ENCODE measurements around the gene IL27RA.
"Not testable (repeated sequence)": the region's sequence is repeated elsewhere in the genome, so short reads cannot be mapped to it uniquely, and the experiment has no call there.

Gene IL27RA

DNA sequence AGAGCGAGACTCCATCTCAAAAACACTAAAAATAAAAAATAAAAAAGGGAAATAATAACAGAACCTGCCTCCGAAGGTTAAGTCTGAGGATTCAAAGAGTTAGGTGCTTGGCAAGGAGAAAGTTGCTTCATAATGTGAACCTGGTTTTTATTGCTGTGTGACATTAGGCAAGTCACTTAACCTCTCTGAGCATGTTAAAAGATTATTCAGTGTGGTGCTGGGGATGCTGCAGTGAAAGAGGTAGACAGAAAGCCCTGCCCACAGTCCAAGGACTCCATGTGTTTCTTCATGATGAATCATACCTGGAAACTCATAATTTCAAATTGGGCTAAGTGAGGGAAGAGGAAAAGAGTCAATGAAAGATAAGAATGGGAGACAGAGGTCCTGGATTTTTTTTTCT is 2.4 kb downstream of the IL27RA start:
- no peak for DNase-seq

DNA sequence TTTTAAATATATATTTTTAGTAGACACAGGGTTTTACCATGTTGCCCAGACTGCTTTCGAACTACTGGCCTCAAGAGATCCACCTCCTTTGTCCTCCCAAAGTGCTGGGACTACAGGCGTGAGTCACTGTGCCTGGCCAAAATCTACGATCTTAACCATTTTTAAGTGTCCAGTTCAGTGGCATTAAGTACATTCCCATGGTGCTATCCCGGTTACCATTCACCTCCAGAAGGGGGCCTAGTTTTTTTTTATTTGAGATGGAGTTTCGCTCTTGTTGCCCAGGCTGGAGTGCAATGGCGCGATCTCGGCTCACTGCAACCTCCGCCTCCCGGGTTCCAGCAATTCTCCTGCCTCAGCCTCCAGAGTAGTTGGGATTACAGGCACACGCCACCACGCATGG is 3.6 kb downstream of the IL27RA start:
- DNase-seq: not testable (repeated sequence)

DNA sequence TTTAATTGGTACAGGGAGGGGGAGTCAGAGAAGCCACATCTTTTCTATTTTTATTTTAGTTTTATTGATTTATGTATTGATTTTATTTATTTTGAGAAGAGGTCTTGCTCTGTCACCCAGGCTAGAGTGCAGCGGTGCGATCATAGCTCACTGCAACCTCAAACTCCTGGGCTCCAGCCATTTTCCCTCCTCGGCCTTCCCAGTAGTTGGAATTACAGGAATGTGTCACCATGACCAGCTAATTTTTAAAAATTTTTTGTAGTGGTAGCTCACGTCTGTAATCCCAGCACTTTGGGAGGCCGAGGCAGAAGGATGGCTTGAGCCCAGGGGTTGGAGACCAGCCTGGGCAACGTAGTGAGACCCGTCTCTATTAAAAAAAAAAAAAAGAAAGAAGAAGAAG is 4.1 kb downstream of the IL27RA start:
- DNase-seq: peak; percentile 54

DNA sequence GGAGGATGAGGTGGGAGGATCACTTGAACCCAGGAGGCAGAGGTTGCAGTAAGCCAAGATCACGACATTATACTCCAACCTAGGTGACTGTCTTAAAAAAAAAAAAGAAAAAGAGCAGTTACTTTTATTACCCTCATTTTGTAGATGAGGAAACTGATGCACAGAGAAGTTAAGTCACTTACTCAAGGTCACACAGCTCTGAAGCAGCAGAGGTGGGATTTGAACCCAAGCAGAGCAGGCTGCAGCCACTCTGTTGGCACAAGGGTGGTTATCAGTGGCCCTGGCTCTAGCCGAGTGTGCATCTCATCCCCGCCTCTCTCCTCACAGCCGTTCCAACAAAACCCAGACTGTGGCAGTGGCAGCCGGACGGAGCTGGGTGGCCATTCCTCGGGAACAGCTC is 7.6 kb downstream of the IL27RA start:
- no peak for DNase-seq

DNA sequence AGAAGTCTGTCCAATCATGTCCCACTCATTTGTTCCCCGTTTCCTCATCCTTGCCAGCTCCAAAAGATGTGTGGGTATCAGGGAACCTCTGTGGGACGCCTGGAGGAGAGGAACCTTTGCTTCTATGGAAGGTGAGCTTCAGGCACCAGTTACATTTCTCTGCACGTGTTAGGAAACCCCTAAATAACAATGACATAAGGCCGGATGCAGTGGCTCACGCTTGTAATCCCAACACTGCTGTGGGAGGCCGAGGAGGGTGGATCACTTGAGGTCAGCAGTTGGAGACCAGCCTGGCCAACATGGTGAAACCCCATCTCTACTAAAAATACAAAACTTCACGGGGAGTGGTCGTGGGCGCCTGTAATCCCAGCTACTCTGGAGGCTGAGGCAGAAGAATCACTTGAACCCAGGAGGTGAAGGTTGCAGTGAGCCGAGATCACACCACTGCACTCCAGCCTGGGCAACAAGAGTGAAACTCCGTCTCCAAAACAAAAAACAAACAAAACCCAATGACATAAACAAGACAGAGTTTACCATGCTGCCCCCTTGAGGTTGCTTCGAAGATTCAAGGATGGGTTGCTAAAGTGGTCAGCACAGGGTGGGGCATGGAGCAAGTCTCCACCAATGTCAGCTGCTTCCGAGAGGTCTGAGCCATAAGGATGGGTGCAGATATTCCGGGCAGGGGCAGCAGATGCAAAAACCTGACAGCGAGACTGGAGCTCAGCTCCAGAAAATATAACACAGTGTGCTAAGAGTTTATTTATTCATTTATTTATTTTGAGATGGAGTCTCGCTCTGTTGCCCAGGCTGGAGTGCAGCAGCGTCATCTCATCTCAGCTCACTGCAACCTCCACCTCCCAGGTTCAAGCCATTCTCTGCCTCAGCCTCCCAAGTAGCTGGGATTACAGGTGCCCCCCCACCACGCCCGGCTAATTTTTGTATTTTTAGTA is 11.4 kb downstream of the IL27RA start:
- DNase-seq: peak; percentile 52

DNA sequence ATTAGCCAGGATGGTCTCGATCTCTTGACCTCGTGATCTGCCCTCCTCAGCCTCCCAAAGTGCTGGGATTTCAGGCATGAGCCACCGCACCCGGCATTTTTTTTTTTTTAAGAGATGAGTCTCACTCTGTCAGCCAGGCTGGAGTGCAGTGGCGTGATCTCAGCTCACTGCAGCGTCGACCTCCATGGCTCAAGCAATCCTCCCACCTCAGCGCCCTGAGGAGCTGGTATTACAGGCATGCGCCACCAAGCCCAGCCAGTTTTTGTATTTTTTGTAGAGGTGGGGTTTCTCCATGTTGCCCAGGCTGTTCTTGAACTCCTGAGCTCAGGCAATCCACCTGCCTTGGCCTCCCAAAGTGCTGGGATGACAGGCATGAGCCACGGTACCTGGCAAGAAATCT is 16.3 kb downstream of the IL27RA start:
- not testable (repeated sequence) for DNase-seq

DNA sequence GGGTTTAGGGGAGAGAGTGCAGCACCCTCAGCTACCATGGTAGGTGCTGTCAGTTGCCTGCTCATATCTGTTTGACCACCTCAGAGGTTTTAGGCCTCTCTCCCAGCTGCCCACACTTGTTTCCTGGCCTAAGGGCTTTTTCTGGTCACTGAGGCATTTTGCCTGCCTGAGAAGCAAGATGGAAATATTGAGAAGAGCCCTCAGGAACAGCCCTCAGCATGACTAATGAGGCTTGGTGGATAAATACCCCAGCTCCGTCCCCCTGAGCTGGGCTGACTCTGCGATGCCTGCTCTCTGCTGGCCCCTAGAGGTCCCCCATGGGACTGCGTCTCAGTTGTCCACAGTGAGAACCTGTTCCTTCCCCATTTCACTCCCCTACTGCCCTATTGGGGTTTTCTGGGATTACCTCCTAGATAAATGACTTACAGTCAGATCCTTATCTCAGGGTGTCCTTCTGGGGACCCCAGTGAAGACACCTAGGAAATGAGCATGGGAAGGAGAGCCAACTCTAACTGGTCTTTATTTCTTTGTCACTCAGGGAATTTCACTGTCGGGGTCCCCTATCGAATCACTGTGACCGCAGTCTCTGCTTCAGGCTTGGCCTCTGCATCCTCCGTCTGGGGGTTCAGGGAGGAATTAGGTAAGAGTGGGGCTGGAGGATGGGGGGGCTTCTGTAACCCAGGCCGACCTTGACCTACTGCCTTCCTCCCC is 17.0 kb downstream of the IL27RA start:
- peak; percentile 18 for DNase-seq

DNA sequence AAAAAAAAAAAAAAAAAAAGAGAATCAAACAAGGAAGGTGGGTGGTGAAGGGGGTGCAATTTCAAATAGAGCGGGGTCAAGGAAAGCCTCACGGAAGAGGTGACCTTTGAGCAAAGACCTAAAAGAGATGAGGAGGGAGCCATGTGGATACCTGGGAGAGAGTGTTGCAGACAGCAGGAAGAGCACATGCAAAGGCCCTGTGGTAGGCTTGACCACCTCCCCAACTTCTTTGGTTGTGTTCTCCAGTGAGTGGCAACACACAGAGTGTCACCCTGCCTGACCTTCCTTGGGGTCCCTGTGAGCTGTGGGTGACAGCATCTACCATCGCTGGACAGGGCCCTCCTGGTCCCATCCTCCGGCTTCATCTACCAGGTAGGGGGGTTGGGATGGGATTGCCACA is 18.9 kb downstream of the IL27RA start:
- DNase-seq: no peak

DNA sequence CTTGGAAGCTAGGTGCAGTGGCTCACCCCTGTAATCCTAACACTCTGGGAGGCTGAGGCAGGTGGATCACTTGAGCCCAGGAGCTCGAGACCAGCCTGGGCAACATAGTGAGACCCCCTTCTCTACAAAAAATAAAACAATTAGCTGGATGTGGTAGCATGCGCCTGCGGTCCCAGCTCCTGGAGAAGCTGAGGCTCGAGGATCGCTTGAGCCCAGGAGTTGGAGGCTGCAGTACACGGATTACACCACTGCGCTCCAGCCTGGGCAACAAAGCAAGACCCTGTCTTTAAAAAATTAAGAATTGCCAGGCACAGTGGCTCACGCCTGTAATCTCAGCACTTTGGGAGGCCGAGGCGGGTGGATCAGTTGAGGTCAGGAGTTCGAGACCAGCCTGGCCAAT is 19.4 kb downstream of the IL27RA start:
- not testable (repeated sequence) for DNase-seq

DNA sequence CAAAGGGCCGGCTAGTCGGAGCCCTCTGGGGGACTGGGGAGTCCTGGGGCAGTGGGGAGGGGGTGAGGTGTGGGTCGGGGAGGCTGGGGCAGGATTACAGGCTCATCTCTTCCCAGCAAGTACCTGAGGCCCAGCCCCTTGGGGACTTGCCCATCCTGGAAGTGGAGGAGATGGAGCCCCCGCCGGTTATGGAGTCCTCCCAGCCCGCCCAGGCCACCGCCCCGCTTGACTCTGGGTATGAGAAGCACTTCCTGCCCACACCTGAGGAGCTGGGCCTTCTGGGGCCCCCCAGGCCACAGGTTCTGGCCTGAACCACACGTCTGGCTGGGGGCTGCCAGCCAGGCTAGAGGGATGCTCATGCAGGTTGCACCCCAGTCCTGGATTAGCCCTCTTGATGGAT is 20.4 kb downstream of the IL27RA start:
- no peak for DNase-seq

DNA sequence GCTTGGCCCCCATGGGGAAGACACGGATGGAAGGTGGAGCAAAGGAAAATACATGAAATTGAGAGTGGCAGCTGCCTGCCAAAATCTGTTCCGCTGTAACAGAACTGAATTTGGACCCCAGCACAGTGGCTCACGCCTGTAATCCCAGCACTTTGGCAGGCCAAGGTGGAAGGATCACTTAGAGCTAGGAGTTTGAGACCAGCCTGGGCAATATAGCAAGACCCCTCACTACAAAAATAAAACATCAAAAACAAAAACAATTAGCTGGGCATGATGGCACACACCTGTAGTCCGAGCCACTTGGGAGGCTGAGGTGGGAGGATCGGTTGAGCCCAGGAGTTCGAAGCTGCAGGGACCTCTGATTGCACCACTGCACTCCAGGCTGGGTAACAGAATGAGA is 20.9 kb downstream of the IL27RA start:
- no peak for DNase-seq

DNA sequence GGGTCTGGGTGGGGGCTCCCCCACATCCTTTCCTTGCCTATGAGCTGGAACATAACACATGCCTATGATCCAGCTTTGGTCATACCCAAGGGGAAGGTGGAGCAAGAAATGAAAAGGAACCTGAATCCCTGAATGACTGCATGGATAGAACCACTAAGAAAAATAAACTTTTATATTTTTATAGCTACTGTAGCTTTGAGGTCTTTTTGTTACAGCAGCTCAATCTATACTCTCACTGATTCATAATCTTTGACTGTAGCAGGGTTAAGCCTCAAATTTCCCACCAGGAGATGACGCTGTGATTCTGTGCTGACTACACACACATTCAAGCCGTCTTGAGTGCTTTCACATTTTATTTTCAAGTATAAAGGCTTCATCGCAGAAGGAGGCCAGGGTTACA is 21.5 kb downstream of the IL27RA start:
- no peak for DNase-seq

DNA sequence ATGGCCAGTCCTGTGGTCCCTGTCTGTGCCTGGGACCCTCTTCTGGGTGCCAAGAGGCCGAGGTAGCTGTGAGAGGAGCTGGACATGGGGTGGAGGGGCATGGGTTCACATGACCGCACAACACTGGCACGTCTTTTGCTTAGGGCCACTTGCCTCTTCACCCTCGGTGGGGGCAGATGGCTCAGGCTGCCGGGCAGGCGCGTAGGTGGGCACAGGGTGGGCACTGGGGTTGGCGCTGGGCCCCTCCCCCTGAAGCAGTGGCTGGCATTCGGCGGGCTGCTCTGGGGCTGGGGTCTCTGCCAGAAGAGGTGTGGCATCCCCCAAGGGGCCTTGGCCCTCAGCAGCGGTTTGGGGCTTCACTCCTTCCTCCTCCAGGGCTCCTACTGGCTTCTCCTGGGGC is 21.9 kb downstream of the IL27RA start:
- no peak for DNase-seq

DNA sequence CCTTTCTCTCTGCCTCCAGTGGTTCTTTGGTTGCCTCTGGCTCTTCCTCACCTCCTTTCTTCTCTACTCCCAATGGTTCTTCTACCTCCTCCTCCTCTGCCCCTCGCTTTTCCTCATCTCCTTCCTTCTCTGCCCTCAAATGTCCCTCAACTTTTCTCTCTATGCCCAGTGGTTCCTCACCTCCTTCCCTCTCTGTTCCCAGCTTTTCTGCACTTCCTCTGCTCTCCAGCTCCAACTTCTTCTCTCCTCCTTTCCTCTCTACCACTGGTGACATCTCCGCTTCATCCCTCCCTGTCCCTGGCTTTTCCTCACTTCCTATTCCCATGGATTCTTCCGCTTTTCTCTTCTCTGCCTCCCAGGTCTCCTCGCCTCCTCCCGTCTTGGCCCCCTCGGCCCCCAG is 22.5 kb downstream of the IL27RA start:
- no peak for DNase-seq

DNA sequence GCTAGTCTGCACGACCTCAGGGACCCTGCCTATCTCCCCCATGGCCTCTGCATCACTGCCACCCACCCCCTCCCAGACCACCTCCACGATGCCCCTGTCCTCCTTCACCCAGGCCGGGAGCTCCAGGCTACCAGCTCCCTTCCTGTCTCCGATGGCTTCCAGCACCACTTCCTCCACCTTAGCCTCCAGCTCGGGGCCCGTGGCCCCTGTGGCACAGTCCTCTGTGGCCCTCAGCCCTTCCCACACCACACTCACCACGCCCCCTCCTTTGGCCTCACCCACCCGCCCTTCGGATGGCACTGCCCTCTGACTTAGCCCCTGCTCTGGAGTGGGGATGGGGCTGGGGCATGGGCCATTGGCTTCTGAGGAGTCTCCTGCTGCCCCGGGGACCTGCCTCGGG is 23.2 kb downstream of the IL27RA start:
- no peak for DNase-seq

DNA sequence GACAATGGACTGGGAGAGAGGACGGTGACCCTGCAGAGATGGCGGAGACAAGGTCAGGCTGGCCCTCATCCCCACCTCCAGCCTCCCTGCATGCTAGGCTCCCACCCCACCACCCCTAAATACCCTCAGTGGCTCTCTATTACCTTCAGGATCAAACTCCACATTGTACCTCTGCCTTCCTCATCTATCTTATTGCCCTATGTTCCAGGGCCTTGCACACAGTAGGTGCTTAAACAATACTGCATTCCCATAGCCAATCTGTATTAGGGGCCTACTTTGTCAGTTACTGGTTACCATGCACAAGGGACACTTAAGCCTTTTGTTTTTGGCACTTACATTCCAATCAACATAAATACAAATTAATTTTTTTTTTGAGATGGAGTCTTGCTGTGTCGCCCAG is 23.8 kb downstream of the IL27RA start:
- no peak for DNase-seq

DNA sequence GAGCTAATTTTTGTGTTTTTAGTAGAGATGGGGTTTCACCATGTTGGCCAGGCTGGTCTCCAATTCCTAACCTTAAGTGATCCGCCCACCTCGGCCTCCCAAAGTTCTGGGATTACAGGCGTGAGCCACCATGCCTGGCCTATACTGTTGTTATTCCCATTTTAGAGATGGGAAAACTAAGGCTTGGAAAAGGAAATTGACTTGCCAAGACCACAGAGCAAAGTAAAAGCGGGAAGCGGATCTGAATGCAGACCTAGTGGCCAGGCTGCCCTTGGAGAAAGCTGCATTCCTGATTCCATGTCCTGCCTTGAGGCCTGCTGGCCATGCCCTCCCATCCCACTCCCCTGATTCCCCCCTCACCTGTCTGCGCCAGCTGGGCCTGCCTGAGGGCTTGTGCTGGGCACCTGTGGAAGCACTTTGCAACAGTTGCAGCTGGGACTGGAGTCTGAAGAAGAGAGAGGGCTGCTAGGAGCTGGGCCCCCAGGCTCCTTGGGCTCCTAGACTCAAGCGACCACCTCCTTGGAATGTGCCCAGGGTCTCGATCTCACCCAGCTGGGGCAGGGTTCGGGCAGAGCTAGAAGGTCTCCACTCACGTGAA is 24.6 kb downstream of the IL27RA start:
- no peak for DNase-seq

DNA sequence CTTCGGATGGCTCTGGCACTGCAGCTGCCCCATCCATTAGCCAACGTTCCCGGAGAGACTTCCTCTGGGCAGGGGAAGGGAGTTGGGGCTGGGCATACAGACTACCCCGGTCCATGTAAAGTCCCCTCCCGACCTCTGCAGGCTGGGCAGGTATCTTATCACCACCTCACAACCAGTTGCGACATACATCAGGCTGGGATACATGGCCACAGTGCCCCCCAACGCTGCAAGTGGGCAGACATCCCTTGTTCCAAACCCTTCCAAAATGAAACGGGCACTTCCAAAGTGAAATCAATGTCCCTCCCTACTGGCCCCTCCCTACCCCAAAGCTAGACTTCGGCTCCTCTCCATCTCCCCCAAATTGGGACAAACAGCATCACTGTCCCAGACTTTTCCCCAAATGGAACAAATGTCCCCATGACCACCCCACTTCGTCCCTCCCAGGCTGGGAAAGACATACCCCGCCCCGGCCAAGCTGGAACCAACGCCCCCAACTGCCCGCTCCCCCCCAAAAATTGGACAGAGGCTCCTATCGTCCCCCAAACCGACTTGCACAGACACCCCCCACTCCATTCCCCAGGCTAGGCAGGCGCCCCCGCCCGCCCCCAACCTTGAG is 25.3 kb downstream of the IL27RA start:
- no peak for DNase-seq

DNA sequence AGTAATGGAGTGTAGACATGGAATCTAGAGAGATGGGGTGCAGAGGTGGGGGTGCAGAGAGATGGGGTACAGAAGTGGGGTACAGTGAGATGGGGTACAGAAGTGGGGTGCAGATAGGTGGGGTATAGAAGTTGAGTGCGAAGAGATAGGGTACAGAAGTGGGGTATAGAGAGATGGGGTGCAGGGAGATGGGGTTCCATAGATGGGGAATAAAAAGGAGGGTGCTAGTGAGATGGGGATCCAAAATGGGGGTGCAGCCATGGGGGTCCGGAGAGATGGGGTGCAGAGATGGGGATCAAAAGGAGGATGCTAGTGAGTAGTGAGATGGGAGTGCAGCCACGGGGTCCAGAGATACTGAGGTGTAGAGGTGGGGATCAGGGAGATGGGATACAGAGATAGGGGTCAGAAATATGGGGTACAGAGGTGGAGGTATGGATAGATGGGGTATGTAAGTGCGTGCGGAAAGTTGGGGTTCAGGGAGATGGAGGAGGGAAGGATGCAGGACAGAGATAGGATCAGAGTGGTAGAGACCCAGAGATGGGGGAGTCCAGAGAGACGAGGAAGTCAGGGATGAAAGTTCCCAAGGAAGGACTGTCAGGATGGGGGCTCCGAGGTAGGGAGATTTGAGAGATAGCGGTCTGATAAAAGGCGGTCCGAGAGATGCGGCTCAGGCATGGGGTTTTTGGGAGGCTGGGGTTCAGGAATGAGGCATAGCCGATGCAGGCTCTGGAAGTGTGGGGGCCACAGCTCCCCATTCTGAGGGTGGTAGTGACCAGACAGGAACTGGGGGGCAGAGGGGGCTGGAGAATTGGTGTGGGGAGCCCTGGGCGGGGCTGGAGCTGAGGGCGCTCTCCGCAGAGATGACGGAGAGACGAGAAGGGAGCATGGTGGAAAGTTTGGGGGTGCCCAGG is 26.9 kb downstream of the IL27RA start:
- no peak for DNase-seq

DNA sequence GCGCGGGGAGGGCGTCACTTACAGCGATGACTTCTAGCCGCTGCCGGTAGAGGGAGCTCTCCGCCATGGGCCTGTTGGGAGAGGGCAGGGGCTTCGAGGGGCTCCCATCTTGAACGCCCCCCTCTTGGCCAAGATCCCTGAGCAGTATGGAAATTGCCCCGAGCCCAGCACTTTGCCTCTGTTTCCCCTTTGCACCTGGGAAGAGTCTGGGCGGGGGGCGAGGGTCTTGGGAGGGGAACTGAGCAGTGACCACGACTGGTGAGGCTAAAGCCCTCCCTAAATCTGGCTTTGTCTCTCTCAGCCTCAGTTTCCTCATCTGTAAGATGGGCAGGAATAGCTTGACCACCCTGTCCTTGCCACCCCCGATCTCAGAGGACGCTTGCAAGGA is 27.5 kb downstream of the IL27RA start:
- no peak for DNase-seq

DNA sequence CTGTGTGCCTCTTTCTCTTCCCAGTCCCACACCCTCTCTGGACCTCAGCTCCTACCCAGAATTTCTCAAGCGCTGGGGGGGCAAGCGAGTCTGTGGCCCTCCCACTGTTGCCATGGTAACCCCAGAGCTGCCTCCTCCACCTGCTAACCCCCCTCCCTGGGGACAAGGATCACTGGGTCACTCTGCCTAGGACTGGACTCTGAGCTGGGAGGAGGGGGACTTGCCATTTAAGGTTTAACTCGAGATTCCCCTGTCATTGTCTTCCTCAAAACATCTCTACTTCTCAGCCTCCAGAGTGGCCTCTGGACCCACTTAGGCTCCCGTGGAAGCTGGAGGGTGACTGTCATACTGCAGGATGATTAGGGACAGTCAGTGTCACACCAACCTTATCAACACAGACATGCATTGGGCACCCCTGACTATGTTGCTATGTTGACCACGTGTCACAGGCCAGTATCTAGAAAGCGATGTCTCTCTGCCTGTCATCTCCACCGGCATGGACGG is 28.1 kb downstream of the IL27RA start:
- DNase-seq: no peak

DNA sequence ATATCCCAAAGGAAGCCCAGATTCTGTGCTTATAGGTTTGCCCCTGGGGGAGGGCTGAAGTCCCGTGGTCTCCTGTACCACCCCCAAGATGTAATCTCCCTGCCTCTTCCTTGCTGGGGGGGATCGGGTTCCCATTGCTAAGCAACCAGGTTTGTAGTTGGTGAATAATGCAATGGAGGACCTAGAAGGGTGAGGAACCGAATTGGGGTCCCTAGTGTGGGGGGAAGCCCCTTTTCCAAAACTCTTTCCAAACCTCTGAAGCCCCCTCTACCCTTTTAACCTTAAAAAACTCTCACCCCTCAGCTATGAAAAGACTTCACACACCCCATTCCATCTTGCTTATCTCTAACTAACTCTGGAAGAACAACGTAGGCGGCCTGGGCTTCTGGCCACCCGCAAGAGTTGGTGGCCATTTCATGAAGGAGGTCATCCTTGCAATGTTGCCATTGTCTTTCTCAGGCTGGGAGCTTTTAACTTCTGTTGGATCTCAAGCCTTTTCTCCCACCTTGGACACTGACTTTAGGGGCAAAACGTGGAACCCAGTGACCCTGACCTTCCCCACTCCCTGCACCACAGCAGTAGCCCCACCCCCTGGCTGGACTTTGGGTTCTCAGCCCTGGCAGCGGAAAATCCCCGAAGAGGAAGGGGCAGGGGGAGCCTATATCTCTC is 29.7 kb downstream of the IL27RA start:
- DNase-seq: no peak

All from fibroblast of skin of right biceps (primary cell).